Uterus (tissue), 4 donors: ENCODE results near the gene PRUNE2. TPM values are rescaled to one million over a fixed set of nuclear protein-coding genes. Genes with fewer than 3 reads are reported as not detected.

Source experiments
- DNase-seq, 2 donors: peaks; one replicate each; pipeline ENCODE4 v3.0.0-alpha.2; 2019 to 2020
- H3K27ac ChIP-seq, 2 donors: fragments of 200-600 bp; sonication (generic); 1 replicate in 1 of 2; 2 replicates in 1 of 2; pipeline ENCODE4 v1.5.1; 2016 to 2018
- H3K27me3 ChIP-seq, 2 donors: fragments of 200-600 bp; sonication (generic); one replicate each; pipeline ENCODE4 v1.5.1; 2018 to 2019; ENCODE audit warnings: control low read depth in 1 of 2
- H3K36me3 ChIP-seq, 2 donors: fragments of 200-600 bp; sonication (generic); one replicate each; pipeline ENCODE4 v1.5.1; 2019; ENCODE audit warnings: control low read depth in 1 of 2
- H3K4me1 ChIP-seq, 2 donors: fragments of 200-600 bp; sonication (generic); one replicate each; pipeline ENCODE4 v1.5.1; 2018 to 2019; ENCODE audit warnings: control low read depth in 1 of 2
- H3K4me3 ChIP-seq, 2 donors: fragments of 200-600 bp; sonication (generic); 1 replicate in 1 of 2; 2 replicates in 1 of 2; pipeline ENCODE4 v1.5.1; 2018 to 2019; ENCODE audit warnings: mild to moderate bottlenecking in 1 of 2
- H3K9me3 ChIP-seq, 2 donors: fragments of 200-600 bp; sonication (generic); one replicate each; pipeline ENCODE4 v1.5.1; 2019; ENCODE audit warnings: control low read depth in 1 of 2
- CTCF ChIP-seq, 4 experiments: fragments of 200-600 bp in 2 of 4; fragments of 450-650 bp in 2 of 4; sonication (generic) in 2 of 4; IDR thresholded peaks; one replicate each; pipeline ENCODE4 v1.5.1; 2016 to 2019; ENCODE audit warnings: antibody characterized with exemption in 4 of 4, mild to moderate bottlenecking in 2 of 4, moderate library complexity in 1 of 4
- POLR2A ChIP-seq, 2 donors: fragments of 450-650 bp; IDR thresholded peaks; one replicate each; pipeline ENCODE4 v1.6.1; 2016; ENCODE audit warnings: antibody characterized with exemption in 2 of 2, mild to moderate bottlenecking in 1 of 2, moderate library complexity in 1 of 2
- intact Hi-C: fragments of 100-400 bp; cut with DNase I; formaldehyde crosslinking; loops from one replicate; pipeline ENCODE4 v1.15.1; 2023; ENCODE audit warnings: low total_unique reads
- total RNA-seq, 4 donors: library from RNA; depleted of rRNA in 3 of 4; stranded (reverse); fragments of >200 nt in 3 of 4; gene quantifications; one replicate each; pipeline versions ENCODE4 v1.1.0 to v1.2.4, GENCODE V29; 2014 to 2023
- donor health status: DM: yes; HTN: yes; CAD: no.

Gene PRUNE2
- total RNA-seq, 4 donors from 2014 or later = 51.4 to 187 (median 97.1) TPM

GRCh38 chr9:76626980-76627379 lies 278.9 kb downstream of the PRUNE2 start:
- intact Hi-C loops = no loop called here
- no peak overlapping the region for H3K27ac ChIP-seq
- H3K36me3 ChIP-seq = no peaks in the 10 kb centered on the region
- no peak overlapping the region for H3K4me3 ChIP-seq
- H3K9me3 ChIP-seq = no peaks in the 10 kb centered on the region
- TF ChIP-seq CTCF (IDR thresholded peaks at IDR 0.05) (no peak), POLR2A (IDR thresholded peaks at IDR 0.05) (no peak)
- no peaks in the 10 kb centered on the region for H3K4me1 ChIP-seq
- DNase-seq = no peak
- no peaks in the 10 kb centered on the region for H3K27me3 ChIP-seq

GRCh38 chr9:76626141-76626540 lies 279.8 kb downstream of the PRUNE2 start:
- H3K27ac ChIP-seq = no peak overlapping the region
- no peaks in the 10 kb centered on the region for H3K9me3 ChIP-seq
- H3K4me1 ChIP-seq = no peaks in the 10 kb centered on the region
- H3K27me3 ChIP-seq = no peaks in the 10 kb centered on the region
- DNase-seq = no peak
- H3K36me3 ChIP-seq = no peaks in the 10 kb centered on the region
- H3K4me3 ChIP-seq = no peak overlapping the region
- TF ChIP-seq CTCF (IDR thresholded peaks at IDR 0.05) (no peak), POLR2A (IDR thresholded peaks at IDR 0.05) (no peak)
- intact Hi-C loops = no loop called here

GRCh38 chr9:76624391-76625048 lies 281.4 kb downstream of the PRUNE2 start:
- intact Hi-C loops = no loop called here
- no peaks in the 10 kb centered on the region for H3K36me3 ChIP-seq

GRCh38 chr9:76620996-76621395 lies 284.9 kb downstream of the PRUNE2 start:
- no peaks in the 10 kb centered on the region for H3K4me1 ChIP-seq
- no peaks in the 10 kb centered on the region for H3K27me3 ChIP-seq
- DNase-seq = no peak
- TF ChIP-seq POLR2A (IDR thresholded peaks at IDR 0.05) = no peak
- no peak for TF ChIP-seq CTCF (IDR thresholded peaks at IDR 0.05)
- intact Hi-C loops = no loop called here
- H3K36me3 ChIP-seq = no peaks in the 10 kb centered on the region
- no peak overlapping the region for H3K4me3 ChIP-seq
- no peaks in the 10 kb centered on the region for H3K9me3 ChIP-seq
- H3K27ac ChIP-seq = no peak overlapping the region

More at GRCh38 chr9:76624391-76625048, 281.4 kb downstream of the PRUNE2 start:
- TF ChIP-seq CTCF (IDR thresholded peaks at IDR 0.05) (no peak), POLR2A (IDR thresholded peaks at IDR 0.05) (no peak)
- Histone ChIP-seq H3K4me1 (no peaks in the 10 kb centered on the region), H3K27me3 (no peaks in the 10 kb centered on the region), H3K9me3 (no peaks in the 10 kb centered on the region), H3K27ac (no peak overlapping the region), H3K4me3 (no peak overlapping the region)
- DNase-seq = no peak

- Histone ChIP-seq H3K9me3 (no peaks in the 10 kb centered on the region), H3K4me1 (no peaks in the 10 kb centered on the region), H3K36me3 (no peaks in the 10 kb centered on the region), H3K27me3 (no peaks in the 10 kb centered on the region), H3K27ac (no peak overlapping the region), H3K4me3 (no peak overlapping the region)
- intact Hi-C loops = no loop called here
- TF ChIP-seq POLR2A (IDR thresholded peaks at IDR 0.05) (no peak), CTCF (IDR thresholded peaks at IDR 0.05) (no peak)
- DNase-seq = no peak
Observed at GRCh38 chr9:76620581-76620980, 285.3 kb downstream of the PRUNE2 start.
